Endodermal cell (in vitro differentiated cells): Measurements from ENCODE around the gene SEMA4A. TPM values are rescaled to one million over a fixed set of nuclear protein-coding genes. Genes with fewer than 3 reads are reported as not detected.

Experiments used
- DNase-seq: peaks from one replicate; pipeline ENCODE4 v3.0.0-alpha.2; 2017
- H3K27ac ChIP-seq: 2 replicates; pipeline ENCODE4 v1.5.1; 2013; ENCODE audit warnings: mild to moderate bottlenecking, low read depth, low read length, moderate library complexity
- H3K27me3 ChIP-seq: 2 replicates; pipeline ENCODE4 v1.6.1; 2013; ENCODE audit warnings: mild to moderate bottlenecking, low read length, moderate library complexity; ENCODE audit not compliant: insufficient read depth, control insufficient read depth, poor library complexity, severe bottlenecking
- H3K36me3 ChIP-seq: 2 replicates; pipeline ENCODE4 v1.7.0; 2013; ENCODE audit warnings: mild to moderate bottlenecking, low read length, moderate library complexity; ENCODE audit not compliant: control insufficient read depth, insufficient read depth
- H3K4me1 ChIP-seq: one replicate; pipeline ENCODE4 v1.7.0; 2013; ENCODE audit warnings: low read length; ENCODE audit not compliant: control insufficient read depth, insufficient read depth
- H3K4me3 ChIP-seq: 2 replicates; pipeline ENCODE4 v1.5.1; 2013; ENCODE audit warnings: mild to moderate bottlenecking, low read length, moderate library complexity
- H3K9ac ChIP-seq: 2 replicates; pipeline ENCODE4 v1.6.1; 2013; ENCODE audit warnings: mild to moderate bottlenecking, low read length, moderate library complexity; ENCODE audit not compliant: poor library complexity, severe bottlenecking; ENCODE audit errors: extremely low read depth
- H3K9me3 ChIP-seq: 2 replicates; pipeline ENCODE4 v1.6.1; 2013; ENCODE audit warnings: mild to moderate bottlenecking, low read length, moderate library complexity; ENCODE audit not compliant: control insufficient read depth
- H3K27ac Mint-ChIP-seq: 2 replicates; pipeline ENCODE4 v1.8.0; 2020; ENCODE audit warnings: mixed read lengths
- H3K27me3 Mint-ChIP-seq: 2 replicates; pipeline ENCODE4 v1.8.0; 2021; ENCODE audit warnings: mild to moderate bottlenecking, mixed read lengths; ENCODE audit not compliant: insufficient read depth
- H3K36me3 Mint-ChIP-seq: 2 replicates; pipeline ENCODE4 v1.8.0; 2020; ENCODE audit warnings: low read depth, mixed read lengths
- H3K4me1 Mint-ChIP-seq: 2 replicates; pipeline ENCODE4 v1.8.0; 2020; ENCODE audit warnings: mixed read lengths
- H3K4me3 Mint-ChIP-seq: 2 replicates; pipeline ENCODE4 v1.8.0; 2020; ENCODE audit warnings: mild to moderate bottlenecking, moderate library complexity, mixed read lengths
- H3K9me3 Mint-ChIP-seq: 2 replicates; pipeline ENCODE4 v1.8.0; 2020; ENCODE audit warnings: mild to moderate bottlenecking, mixed read lengths
- WGBS, 2 experiments: methylation state at CpG; one replicate each; pipeline versions ENCODE4 v1.1.5 to v1.1.7; 2013; ENCODE audit warnings: missing lambda C conversion rate in 2 of 2, mixed read lengths in 1 of 2; ENCODE audit not compliant: insufficient coverage in 1 of 2, insufficient read length in 1 of 2; 5-methylcytosine and 5-hydroxymethylcytosine counted together
- long read RNA-seq, 4 experiments: library from polyadenylated mRNA in 2 of 4; library from RNA in 1 of 4; library from capped mRNA in 1 of 4; stranded (forward) in 3 of 4; unstranded in 1 of 4; transcript quantifications; one replicate each; pipeline ENCODE4 v2.0.0, GENCODE V29; 2020 to 2021; ENCODE audit warnings: inconsistent platforms in 1 of 4
- polyA plus RNA-seq, 2 experiments: library from polyadenylated mRNA; stranded (reverse); fragments of 50-300 nt; gene quantifications; one replicate each; pipeline ENCODE4 v1.2.3, GENCODE V29; 2013
- total RNA-seq, 2 donors: library from RNA; stranded (reverse); fragmentation: NEBNext Ultra II Directional in 1 of 2; extraction: Animal tissue kit (Norgen Biotek cat#: 25700) in 1 of 2; gene quantifications; 2 replicates in 1 of 2; 3 replicates in 1 of 2; pipeline ENCODE4 v1.2.1, GENCODE V29; 2021
- TF ChIP-seq, protein P1 (sequence below): fragments of 200-600 bp; sonication (generic); conservative IDR thresholded peaks from 2 replicates; pipeline ENCODE4 v1.5.0; 2021; ENCODE audit warnings: antibody characterized with exemption, mild to moderate bottlenecking

SEMA4A gene
- total RNA-seq: 10 to 100 TPM in 1 of 2 donors, 1 to 10 TPM in 1; 6.4 to 10.3 TPM
- 5.0 TPM for polyA plus RNA-seq (2013, experiment 1 of 2)
- polyA plus RNA-seq (2013, experiment 2 of 2): 3.4 TPM
- long read RNA-seq, experiment 1, partial matches to known transcripts: 0 of 3 reads
- long read RNA-seq, experiment 1, other reads (novel, unspliced or antisense): 3 of 3 reads
- long read RNA-seq, experiment 2, partial matches to known transcripts: 1 of 11 reads
- long read RNA-seq, experiment 2, other reads (novel, unspliced or antisense): 8 of 11 reads
- long read RNA-seq, experiment 3, partial matches to known transcripts: 3 of 21 reads
- long read RNA-seq, experiment 3, other reads (novel, unspliced or antisense): 16 of 21 reads
- long read RNA-seq, experiment 4, partial matches to known transcripts: 0 of 2 reads
- long read RNA-seq, experiment 4, other reads (novel, unspliced or antisense): 1 of 2 reads

DNA sequence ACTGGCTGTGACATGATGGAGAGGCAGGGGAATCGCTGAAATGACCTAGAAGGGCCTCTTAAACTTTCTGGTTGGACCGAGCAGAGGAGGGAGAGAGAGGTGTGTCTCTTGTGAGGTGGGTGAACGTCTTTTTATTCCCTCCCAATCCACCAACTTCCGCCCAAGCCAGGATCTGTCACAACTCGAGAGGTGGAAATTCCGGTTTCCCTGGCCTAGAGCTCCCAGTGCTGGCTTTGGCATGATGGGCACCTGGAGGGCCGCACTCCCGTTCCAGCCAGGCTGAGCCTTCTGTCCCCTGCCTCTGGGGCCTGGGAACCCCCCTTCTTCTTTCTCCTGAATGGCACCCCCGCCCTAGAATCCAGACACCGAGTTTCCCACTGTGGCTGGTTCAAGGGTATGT is at the start of gene SEMA4A:
SEMA4A (plus strand) TSS at position 224 of the 400 bp plus-strand sequence. CDS start 994 bp downstream, outside the sequence.
- H3K4me1 Mint-ChIP-seq: peaks cover 28% of the 10 kb centered on the region
- Histone ChIP-seq H3K27ac (no peak within 1 kb of the TSS), H3K27me3 (no peaks in the 10 kb centered on the region), H3K36me3 (no peaks in the 10 kb centered on the region), H3K9me3 (no peaks in the 10 kb centered on the region), H3K4me1 (no peaks in the 10 kb centered on the region), H3K4me3 (no peak within 1 kb of the TSS), H3K9ac (no peak within 1 kb of the TSS)
- H3K27ac Mint-ChIP-seq: no peak within 1 kb of the TSS
- 90 to 93% methylated on average over 4 to 8 of the region's 10 CpGs for WGBS, 2 experiments
- no peak for DNase-seq
- no peak within 1 kb of the TSS for H3K4me3 Mint-ChIP-seq
- TF ChIP-seq, protein P1, sequence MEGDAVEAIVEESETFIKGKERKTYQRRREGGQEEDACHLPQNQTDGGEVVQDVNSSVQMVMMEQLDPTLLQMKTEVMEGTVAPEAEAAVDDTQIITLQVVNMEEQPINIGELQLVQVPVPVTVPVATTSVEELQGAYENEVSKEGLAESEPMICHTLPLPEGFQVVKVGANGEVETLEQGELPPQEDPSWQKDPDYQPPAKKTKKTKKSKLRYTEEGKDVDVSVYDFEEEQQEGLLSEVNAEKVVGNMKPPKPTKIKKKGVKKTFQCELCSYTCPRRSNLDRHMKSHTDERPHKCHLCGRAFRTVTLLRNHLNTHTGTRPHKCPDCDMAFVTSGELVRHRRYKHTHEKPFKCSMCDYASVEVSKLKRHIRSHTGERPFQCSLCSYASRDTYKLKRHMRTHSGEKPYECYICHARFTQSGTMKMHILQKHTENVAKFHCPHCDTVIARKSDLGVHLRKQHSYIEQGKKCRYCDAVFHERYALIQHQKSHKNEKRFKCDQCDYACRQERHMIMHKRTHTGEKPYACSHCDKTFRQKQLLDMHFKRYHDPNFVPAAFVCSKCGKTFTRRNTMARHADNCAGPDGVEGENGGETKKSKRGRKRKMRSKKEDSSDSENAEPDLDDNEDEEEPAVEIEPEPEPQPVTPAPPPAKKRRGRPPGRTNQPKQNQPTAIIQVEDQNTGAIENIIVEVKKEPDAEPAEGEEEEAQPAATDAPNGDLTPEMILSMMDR: no peak
- H3K36me3 Mint-ChIP-seq: no peaks in the 10 kb centered on the region
- H3K27me3 Mint-ChIP-seq: peaks cover 2% of the 10 kb centered on the region
- no peaks in the 10 kb centered on the region for H3K9me3 Mint-ChIP-seq

DNA sequence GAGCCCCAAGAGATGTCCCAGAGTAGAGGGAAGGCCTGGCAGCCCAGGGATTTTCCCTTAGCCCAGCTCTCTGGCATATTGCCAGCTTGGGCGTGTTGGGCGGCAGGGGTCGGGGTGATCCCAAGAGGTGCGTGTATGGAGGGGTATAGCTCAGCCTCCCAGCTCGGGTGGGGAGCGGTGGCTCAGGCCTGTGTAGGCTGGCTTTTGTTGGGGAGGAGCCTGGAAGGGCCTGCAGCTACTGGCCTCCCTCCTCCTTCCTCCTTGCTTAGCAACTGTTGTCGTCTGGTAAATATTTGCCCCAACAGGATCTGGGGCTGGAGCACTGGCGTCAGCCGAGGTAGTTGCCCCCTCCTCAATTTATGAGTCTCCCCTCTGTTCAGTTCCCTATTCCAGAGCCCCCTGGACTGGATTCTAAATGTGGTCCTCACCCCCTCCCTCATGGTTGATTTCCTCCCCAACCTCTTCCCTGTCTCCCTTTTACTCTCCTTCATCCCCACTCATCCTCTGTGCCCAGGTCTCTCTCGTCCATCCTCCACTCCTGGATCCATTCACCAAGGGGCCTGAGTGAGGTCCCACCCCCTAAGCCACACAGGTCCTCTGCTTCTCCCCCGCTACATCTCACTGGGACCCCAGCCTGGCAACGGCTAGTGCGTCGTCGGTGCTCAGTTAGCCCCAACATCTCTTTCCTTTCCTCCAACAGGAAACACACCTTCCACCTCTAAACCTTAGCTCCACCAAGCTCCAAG is 49.1 kb upstream of the SEMA4A start:
- no peaks in the 10 kb centered on the region for H3K27me3 Mint-ChIP-seq
- H3K36me3 Mint-ChIP-seq: peaks cover 5% of the 10 kb centered on the region
- H3K4me1 ChIP-seq: peaks cover 21% of the 10 kb centered on the region
- no peaks in the 10 kb centered on the region for H3K9me3 Mint-ChIP-seq
- WGBS, 2 experiments: 72 to 85% methylated on average over 4 to 15 of the region's 15 CpGs
- H3K27me3 ChIP-seq: no peaks in the 10 kb centered on the region
- peak overlapping the region; percentile 91 for H3K27ac Mint-ChIP-seq
- TF ChIP-seq, protein P1: no peak
- peaks cover 29% of the 10 kb centered on the region for H3K36me3 ChIP-seq
- H3K4me3 Mint-ChIP-seq: no peak overlapping the region
- no peak overlapping the region for H3K9ac ChIP-seq
- H3K9me3 ChIP-seq: no peaks in the 10 kb centered on the region
- peak overlapping the region; percentile 93 for H3K27ac ChIP-seq
- H3K4me3 ChIP-seq: no peak overlapping the region
- H3K4me1 Mint-ChIP-seq: peaks cover 51% of the 10 kb centered on the region
- peak; percentile 73 for DNase-seq

DNA sequence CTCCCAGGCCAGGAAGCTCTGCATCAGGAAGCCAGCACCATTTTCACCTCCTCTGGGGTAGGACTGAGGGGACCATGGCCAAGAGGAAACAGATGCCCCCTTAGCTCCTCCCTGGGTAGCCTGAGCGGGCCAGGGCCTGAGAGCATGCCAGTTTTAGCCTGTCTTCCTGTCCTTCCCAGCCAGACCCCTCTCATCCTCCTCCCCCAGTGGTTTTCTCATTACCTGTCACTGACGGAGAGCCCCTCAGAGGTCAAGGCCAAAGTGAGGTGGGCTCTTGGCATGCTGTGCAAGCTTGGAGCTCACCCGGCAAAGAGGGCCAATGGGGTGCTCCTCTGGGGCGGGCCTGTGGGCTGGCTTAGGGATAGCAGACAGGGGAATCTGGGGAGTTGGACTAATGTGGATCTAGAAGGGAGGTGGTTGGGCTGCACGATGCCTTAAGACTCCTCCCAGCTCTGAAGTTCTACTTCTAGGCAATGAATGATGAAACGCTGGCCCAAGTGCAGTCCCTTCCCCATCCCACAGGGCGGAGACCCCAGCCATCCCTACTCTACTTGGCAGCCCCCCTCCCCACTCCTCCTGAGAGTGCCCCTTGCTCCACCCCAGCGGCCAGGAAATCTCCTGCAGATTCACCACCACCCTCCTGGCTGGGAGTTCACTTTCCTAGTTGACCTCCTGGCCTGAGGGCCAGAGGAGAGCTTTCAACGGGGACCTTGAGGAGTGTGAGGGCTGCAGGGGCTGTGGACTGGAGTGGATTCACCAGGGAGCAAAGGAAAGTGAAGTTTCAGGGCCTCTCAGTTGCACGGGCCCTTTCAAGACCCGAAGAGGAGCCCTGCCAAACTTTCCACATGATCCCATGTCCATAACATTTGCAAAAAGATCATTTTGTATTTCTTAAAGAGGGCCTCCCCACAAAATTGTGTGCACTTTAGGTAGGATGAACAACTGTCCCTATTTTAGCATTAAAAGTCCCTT is 48.2 kb upstream of the SEMA4A start:
- H3K27me3 Mint-ChIP-seq: no peaks in the 10 kb centered on the region
- Histone ChIP-seq H3K9ac (peak overlapping the region; percentile 91), H3K27me3 (no peaks in the 10 kb centered on the region), H3K4me3 (peak overlapping the region; percentile 63), H3K36me3 (peaks cover 24% of the 10 kb centered on the region), H3K27ac (peak overlapping the region; percentile 93), H3K4me1 (peaks cover 21% of the 10 kb centered on the region), H3K9me3 (no peaks in the 10 kb centered on the region)
- 69% methylated on average over 8 to 11 of the region's 11 CpGs for WGBS, 2 experiments
- TF ChIP-seq, protein P1: peak; percentile 45
- peak; percentile 86 for DNase-seq
- no peaks in the 10 kb centered on the region for H3K9me3 Mint-ChIP-seq
- H3K36me3 Mint-ChIP-seq: peaks cover 6% of the 10 kb centered on the region
- H3K4me1 Mint-ChIP-seq: peaks cover 51% of the 10 kb centered on the region
- H3K27ac Mint-ChIP-seq: peak overlapping the region; percentile 91
- peak overlapping the region; percentile 52 for H3K4me3 Mint-ChIP-seq
